WTC11 (cell line): Measurements from ENCODE around the gene CHTF18. TPM values are rescaled to one million over a fixed set of nuclear protein-coding genes. Genes with fewer than 3 reads are reported as not detected.

Source experiments
- ATAC-seq: fragments of 200-7000 bp; cut with Tn5 transposase; 2 replicates; pipeline ENCODE4 v1.10.0; 2021; ENCODE audit warnings: mild to moderate bottlenecking, moderate library complexity
- CTCF ChIA-PET: fragments of 300-600 bp; sonication (Branson Sonifier 250); formaldehyde crosslinking; loops from one replicate; lab custom pipeline; 2021; ENCODE audit warnings: antibody characterized with exemption; lab: Charles Lee
- POLR2A ChIA-PET: fragments of 350-600 bp; sonication (Branson Sonifier 250); formaldehyde crosslinking; loops from one replicate; lab custom pipeline; 2021; ENCODE audit warnings: antibody characterized with exemption; lab: Charles Lee
- DNase-seq: peaks from one replicate; pipeline ENCODE4 v3.0.0; 2021; ENCODE audit warnings: low spot score
- H3K27ac Mint-ChIP-seq: 2 replicates; pipeline ENCODE4 v1.8.0; 2021; ENCODE audit warnings: mixed read lengths
- H3K27me3 Mint-ChIP-seq: 2 replicates; pipeline ENCODE4 v1.8.0; 2021; ENCODE audit warnings: low read depth, mild to moderate bottlenecking, moderate library complexity, mixed read lengths
- H3K36me3 Mint-ChIP-seq: 2 replicates; pipeline ENCODE4 v1.8.0; 2021; ENCODE audit warnings: mixed read lengths
- H3K4me1 Mint-ChIP-seq: 2 replicates; pipeline ENCODE4 v1.8.0; 2022; ENCODE audit warnings: mixed read lengths
- H3K4me3 Mint-ChIP-seq: 2 replicates; pipeline ENCODE4 v1.8.0; 2021; ENCODE audit warnings: mild to moderate bottlenecking, moderate library complexity, mixed read lengths
- H3K9me3 Mint-ChIP-seq: 2 replicates; pipeline ENCODE4 v1.8.0; 2021; ENCODE audit warnings: mixed read lengths
- ARID4B ChIP-seq: sonication (generic); formaldehyde crosslinking; IDR thresholded peaks from 2 replicates; pipeline ENCODE4 v1.8.0; 2023; ENCODE audit warnings: missing genetic modification reagents, mild to moderate bottlenecking, borderline replicate concordance
- ATF1 ChIP-seq: sonication (generic); formaldehyde crosslinking; IDR thresholded peaks from 2 replicates; pipeline ENCODE4 v1.8.1; 2023; ENCODE audit warnings: mild to moderate bottlenecking, moderate library complexity, missing genetic modification reagents
- ATF6 ChIP-seq: sonication (generic); formaldehyde crosslinking; IDR thresholded peaks from 2 replicates; pipeline ENCODE4 v1.8.1; 2023; ENCODE audit warnings: mild to moderate bottlenecking, missing genetic modification reagents
- E2F5 ChIP-seq: sonication (generic); formaldehyde crosslinking; IDR thresholded peaks from 2 replicates; pipeline ENCODE4 v1.8.1; 2022; ENCODE audit warnings: mild to moderate bottlenecking, moderate library complexity, missing genetic modification reagents
- FOXP1 ChIP-seq: sonication (generic); formaldehyde crosslinking; IDR thresholded peaks from 2 replicates; pipeline ENCODE4 v1.8.0; 2022; ENCODE audit warnings: missing genetic modification reagents, mild to moderate bottlenecking, moderate library complexity, borderline replicate concordance
- IRF1 ChIP-seq: sonication (generic); formaldehyde crosslinking; IDR thresholded peaks from 2 replicates; pipeline ENCODE4 v1.8.0; 2023; ENCODE audit warnings: missing genetic modification reagents
- JAZF1 ChIP-seq: fragments of 250-450 bp; sonication (Bioruptor Pico); IDR thresholded peaks from 2 replicates; pipeline ENCODE4 v1.9.0; 2021; ENCODE audit warnings: moderate library complexity, mild to moderate bottlenecking, inconsistent platforms
- OVOL2 ChIP-seq: fragments of 250-450 bp; sonication (Bioruptor Pico); IDR thresholded peaks from 2 replicates; pipeline ENCODE4 v1.9.0; 2021; ENCODE audit warnings: mild to moderate bottlenecking, borderline replicate concordance
- SOX15 ChIP-seq: fragments of 250-450 bp; sonication (Bioruptor Pico); IDR thresholded peaks from 2 replicates; pipeline ENCODE4 v1.9.0; 2021; ENCODE audit warnings: mild to moderate bottlenecking
- USF2 ChIP-seq: sonication (generic); formaldehyde crosslinking; IDR thresholded peaks from 2 replicates; pipeline ENCODE4 v1.8.1; 2023; ENCODE audit warnings: mild to moderate bottlenecking, missing genetic modification reagents, moderate library complexity
- ZNF219 ChIP-seq: sonication (generic); formaldehyde crosslinking; IDR thresholded peaks from 2 replicates; pipeline ENCODE4 v1.8.0; 2023; ENCODE audit warnings: missing genetic modification reagents, mild to moderate bottlenecking, borderline replicate concordance
- ZNF671 ChIP-seq: fragments of 250-450 bp; sonication (Bioruptor Pico); IDR thresholded peaks from 2 replicates; pipeline ENCODE4 v1.8.0; 2021; ENCODE audit warnings: mild to moderate bottlenecking
- ZSCAN18 ChIP-seq: fragments of 250-450 bp; sonication (Bioruptor Pico); IDR thresholded peaks from 2 replicates; pipeline ENCODE4 v2.1.2; 2022; ENCODE audit warnings: mild to moderate bottlenecking, moderate library complexity
- total RNA-seq: library from RNA; stranded (reverse); gene quantifications from 3 replicates; pipeline ENCODE4 v1.2.3, GENCODE V29; 2021

The CHTF18 gene
- total RNA-seq, 1 experiment from 2014 or later = 183 TPM

- H3K9me3 Mint-ChIP-seq = no peaks in the 10 kb centered on the region
- no peak for TF ChIP-seq ZNF219 (CRISPR knock-in tag)
- TF ChIP-seq ATF1 (CRISPR knock-in tag) = no peak
- TF ChIP-seq ZNF671 (CRISPR knock-in tag) = no peak
- TF ChIP-seq ARID4B = no peak
- TF ChIP-seq OVOL2 = no peak
- TF ChIP-seq ZSCAN18 = no peak
- no peak for TF ChIP-seq FOXP1
- no peak for TF ChIP-seq JAZF1 (CRISPR knock-in tag)
- no peak for TF ChIP-seq ATF6
- TF ChIP-seq USF2 (CRISPR knock-in tag) = no peak
- TF ChIP-seq IRF1 = no peak
- no peak for TF ChIP-seq E2F5
- H3K27ac Mint-ChIP-seq = no peak overlapping the region
- CTCF ChIA-PET = interaction anchor here (7.8 kb wide), 1 partner anchor 238 kb away, joined by 31 read pairs; no protein-coding TSS in a partner anchor
- H3K27me3 Mint-ChIP-seq = no peaks in the 10 kb centered on the region; the same call in none of the 2 replicates
- no peak overlapping the region for H3K4me3 Mint-ChIP-seq
- DNase-seq = no peak
- H3K4me1 Mint-ChIP-seq = peaks cover 8% of the 10 kb centered on the region
- POLR2A ChIA-PET = no interaction called here
- no peak for ATAC-seq
- no peaks in the 10 kb centered on the region for H3K36me3 Mint-ChIP-seq
Measured at GRCh38 chr16:818592-818991, 30.2 kb downstream of the CHTF18 start.

GRCh38 chr16:819336-820043, 31.1 kb downstream of the CHTF18 start:
- no peaks in the 10 kb centered on the region for H3K36me3 Mint-ChIP-seq
- peaks cover 4% of the 10 kb centered on the region for H3K4me1 Mint-ChIP-seq
- no peak overlapping the region for H3K27ac Mint-ChIP-seq
- H3K4me3 Mint-ChIP-seq = no peak overlapping the region
- no peak for DNase-seq
- ChIA-PET POLR2A (no interaction called here), CTCF (interaction anchor here (0.8 to 7.8 kb wide), 2 partner anchors 237 to 284 kb away, joined by 3 to 31 read pairs; no protein-coding TSS in a partner anchor)
- H3K27me3 Mint-ChIP-seq = no peaks in the 10 kb centered on the region; the same call in 1 of the 2 replicates
- no peaks in the 10 kb centered on the region for H3K9me3 Mint-ChIP-seq
- ATAC-seq = no peak
- TF ChIP-seq ZSCAN18 (no peak), ARID4B (no peak), SOX15 (CRISPR knock-in tag) (no peak)
